ENCODE data around the gene GMDS.

GMDS gene

DNA sequence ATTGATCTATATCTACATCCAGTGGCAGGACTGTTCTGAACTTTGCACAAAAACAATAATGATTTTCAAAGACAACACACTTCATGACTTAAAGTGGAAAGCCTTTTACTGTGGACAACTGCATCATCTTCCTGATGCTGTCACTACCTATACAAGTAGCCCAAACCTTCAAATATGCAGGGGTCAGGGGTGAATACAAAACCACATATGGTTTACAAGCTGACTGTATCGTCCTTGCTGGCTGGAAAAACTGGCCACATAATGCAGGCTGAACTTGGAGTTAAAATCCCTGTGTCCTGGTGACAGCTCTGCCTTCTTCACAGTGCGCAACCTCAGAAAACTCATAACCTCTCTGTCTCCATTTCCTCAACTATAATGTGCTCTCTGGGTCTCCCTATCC lies 128.9 kb downstream of the GMDS start:
- H3K9me3 ChIP-seq, result no peaks in the 10 kb centered on the region
- H3K4me1 ChIP-seq, result peaks cover 0 to 21% (median 6%) of the 10 kb centered on the region in 4 donors
- H3K36me3 ChIP-seq, result no peaks in the 10 kb centered on the region
- H3K4me3 ChIP-seq, result no peak overlapping the region
- peak overlapping the region in 1 of 2 donors; percentile 17 for H3K27ac ChIP-seq
- no peak for DNase-seq
- H3K27me3 ChIP-seq, result no peaks in the 10 kb centered on the region
- TF ChIP-seq, protein P1, sequence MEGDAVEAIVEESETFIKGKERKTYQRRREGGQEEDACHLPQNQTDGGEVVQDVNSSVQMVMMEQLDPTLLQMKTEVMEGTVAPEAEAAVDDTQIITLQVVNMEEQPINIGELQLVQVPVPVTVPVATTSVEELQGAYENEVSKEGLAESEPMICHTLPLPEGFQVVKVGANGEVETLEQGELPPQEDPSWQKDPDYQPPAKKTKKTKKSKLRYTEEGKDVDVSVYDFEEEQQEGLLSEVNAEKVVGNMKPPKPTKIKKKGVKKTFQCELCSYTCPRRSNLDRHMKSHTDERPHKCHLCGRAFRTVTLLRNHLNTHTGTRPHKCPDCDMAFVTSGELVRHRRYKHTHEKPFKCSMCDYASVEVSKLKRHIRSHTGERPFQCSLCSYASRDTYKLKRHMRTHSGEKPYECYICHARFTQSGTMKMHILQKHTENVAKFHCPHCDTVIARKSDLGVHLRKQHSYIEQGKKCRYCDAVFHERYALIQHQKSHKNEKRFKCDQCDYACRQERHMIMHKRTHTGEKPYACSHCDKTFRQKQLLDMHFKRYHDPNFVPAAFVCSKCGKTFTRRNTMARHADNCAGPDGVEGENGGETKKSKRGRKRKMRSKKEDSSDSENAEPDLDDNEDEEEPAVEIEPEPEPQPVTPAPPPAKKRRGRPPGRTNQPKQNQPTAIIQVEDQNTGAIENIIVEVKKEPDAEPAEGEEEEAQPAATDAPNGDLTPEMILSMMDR (IDR thresholded peaks at IDR 0.05), result no peak
- intact Hi-C loops (cut with DNase I; ENCODE audit: low total_unique reads), result no loop called here

GRCh38 chr6:2114100-2114499 lies 131.3 kb downstream of the GMDS start:
- intact Hi-C loops (cut with DNase I; ENCODE audit: low total_unique reads), result no loop called here
- H3K27me3 ChIP-seq, result no peaks in the 10 kb centered on the region
- H3K27ac ChIP-seq, result no peak overlapping the region
- DNase-seq, result no peak
- no peak overlapping the region for H3K4me3 ChIP-seq
- TF ChIP-seq, protein P1 (IDR thresholded peaks at IDR 0.05), result no peak
- peaks cover 0 to 38% (median 18%) of the 10 kb centered on the region in 4 donors for H3K4me1 ChIP-seq
- no peaks in the 10 kb centered on the region for H3K36me3 ChIP-seq
- no peaks in the 10 kb centered on the region for H3K9me3 ChIP-seq

DNA sequence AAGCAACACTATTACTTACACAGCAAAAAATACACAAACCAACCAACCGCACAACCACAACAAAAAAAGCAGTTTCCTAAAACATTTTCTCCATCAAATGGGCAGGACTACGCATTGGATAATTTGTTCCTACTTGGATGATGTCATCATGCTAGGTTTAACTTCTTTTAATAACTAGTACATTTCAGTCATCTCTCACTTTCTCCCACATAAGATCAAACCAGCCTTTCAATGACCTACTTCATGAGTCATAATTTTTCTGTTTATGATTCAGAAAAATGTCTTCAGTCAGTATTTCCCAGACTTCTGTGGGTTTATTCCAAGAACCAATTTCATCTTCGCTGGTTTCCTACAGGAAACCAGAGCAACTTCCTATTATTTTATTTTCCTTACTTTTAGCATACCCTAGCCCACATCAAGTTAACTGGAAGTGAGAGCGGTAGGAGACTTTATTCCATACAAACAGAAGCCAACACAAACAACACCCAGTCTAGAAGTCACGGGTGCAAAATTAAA lies 134.2 kb downstream of the GMDS start:
- no peaks in the 10 kb centered on the region for H3K9me3 ChIP-seq
- TF ChIP-seq, protein P1 (IDR thresholded peaks at IDR 0.05), result peak in 1 of 2 experiments; percentile 14
- peaks cover 0 to 30% (median 14%) of the 10 kb centered on the region in 4 donors for H3K4me1 ChIP-seq
- peak overlapping the region; percentile 73 for H3K27ac ChIP-seq
- H3K27me3 ChIP-seq, result no peaks in the 10 kb centered on the region
- DNase-seq, result no peak
- peak overlapping the region; percentile 33 to 35 for H3K4me3 ChIP-seq
- intact Hi-C loops (cut with DNase I; ENCODE audit: low total_unique reads), result no loop called here
- H3K36me3 ChIP-seq, result no peaks in the 10 kb centered on the region

DNA sequence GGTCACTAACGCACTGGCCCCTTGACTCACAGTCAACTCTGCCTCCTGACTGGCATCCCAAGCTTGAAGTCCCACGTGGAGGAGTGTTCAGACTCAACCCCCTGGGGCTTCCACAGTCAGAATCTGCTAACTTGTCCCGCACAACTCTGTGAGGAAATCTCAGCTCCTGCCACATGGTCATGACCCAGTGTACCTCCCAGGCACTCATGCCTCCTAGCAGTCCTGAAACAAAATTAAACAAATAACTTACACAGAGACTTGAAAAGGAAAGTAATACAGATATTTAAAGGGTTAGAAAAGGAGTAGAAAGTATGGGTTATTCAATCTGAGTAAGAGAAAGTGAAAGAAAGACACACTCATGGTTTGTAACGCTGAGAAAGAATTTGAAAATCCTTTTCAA lies 134.9 kb downstream of the GMDS start:
- H3K27ac ChIP-seq, result peak overlapping the region; percentile 73

GRCh38 chr6:2109796-2110195 lies 135.6 kb downstream of the GMDS start:
- TF ChIP-seq, protein P1 (IDR thresholded peaks at IDR 0.05), result no peak
- intact Hi-C loops (cut with DNase I; ENCODE audit: low total_unique reads), result loop anchor here (10.0 kb wide), 1 partner anchor 525 kb away; no protein-coding TSS in a partner anchor
- Histone ChIP-seq H3K27ac (peak overlapping the region; percentile 73), H3K9me3 (no peaks in the 10 kb centered on the region), H3K4me3 (no peak overlapping the region), H3K36me3 (no peaks in the 10 kb centered on the region), H3K27me3 (no peaks in the 10 kb centered on the region), H3K4me1 (peaks cover 0 to 30% (median 14%) of the 10 kb centered on the region in 4 donors)
- no peak for DNase-seq

More for the DNA sequence above, 134.9 kb downstream of the GMDS start:
- intact Hi-C loops (cut with DNase I; ENCODE audit: low total_unique reads), result no loop called here
- Histone ChIP-seq H3K4me1 (peaks cover 0 to 30% (median 14%) of the 10 kb centered on the region in 4 donors), H3K4me3 (peak overlapping the region; percentile 33 to 35), H3K36me3 (no peaks in the 10 kb centered on the region), H3K27me3 (no peaks in the 10 kb centered on the region), H3K9me3 (no peaks in the 10 kb centered on the region)
- DNase-seq, result peak; percentile 41 to 87
- TF ChIP-seq, protein P1 (IDR thresholded peaks at IDR 0.05), result no peak

Data from tibial artery (tissue), 4 donors.